Measurements from ENCODE around the gene FKRP.

The FKRP gene

GRCh38 chr19:46732172-46732938 is 13.5 kb upstream of the FKRP start:
- DNase-seq (ENCODE audit: low spot score), result no peak

DNA sequence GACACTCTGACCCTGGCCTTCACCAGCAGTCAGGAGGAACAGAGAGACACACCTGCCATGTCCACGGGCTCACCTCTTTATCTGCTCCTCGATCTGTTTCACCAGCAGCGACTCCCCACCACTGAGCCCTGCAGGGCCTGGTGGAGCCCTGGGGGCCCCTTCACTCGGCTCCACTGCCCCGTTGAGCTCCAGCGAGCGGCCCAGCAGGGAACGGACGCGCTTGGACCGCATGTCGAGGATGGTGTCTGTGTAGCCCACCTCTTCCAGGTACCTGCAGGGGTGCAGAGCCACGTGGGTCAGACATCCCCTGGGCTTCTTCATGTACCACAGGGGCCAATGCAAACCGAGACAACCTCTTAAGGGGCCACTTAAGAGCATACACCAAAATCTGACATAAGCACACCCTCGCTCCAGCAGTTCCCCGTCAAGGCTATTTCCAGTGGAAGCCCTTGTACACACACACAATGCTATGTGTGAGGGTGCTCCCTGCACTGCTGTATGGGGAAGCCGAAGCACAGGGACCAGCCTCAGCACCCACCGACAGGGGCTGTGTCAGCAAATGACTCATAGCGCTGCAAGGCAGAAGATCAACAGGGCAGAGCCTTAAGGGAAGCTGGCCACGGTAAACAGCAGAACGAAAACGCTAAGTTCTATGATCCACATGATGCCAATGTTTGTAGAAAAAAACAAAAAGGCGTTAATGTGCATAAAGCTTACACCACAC is 12.7 kb upstream of the FKRP start:
- DNase-seq (ENCODE audit: low spot score), result no peak

DNA sequence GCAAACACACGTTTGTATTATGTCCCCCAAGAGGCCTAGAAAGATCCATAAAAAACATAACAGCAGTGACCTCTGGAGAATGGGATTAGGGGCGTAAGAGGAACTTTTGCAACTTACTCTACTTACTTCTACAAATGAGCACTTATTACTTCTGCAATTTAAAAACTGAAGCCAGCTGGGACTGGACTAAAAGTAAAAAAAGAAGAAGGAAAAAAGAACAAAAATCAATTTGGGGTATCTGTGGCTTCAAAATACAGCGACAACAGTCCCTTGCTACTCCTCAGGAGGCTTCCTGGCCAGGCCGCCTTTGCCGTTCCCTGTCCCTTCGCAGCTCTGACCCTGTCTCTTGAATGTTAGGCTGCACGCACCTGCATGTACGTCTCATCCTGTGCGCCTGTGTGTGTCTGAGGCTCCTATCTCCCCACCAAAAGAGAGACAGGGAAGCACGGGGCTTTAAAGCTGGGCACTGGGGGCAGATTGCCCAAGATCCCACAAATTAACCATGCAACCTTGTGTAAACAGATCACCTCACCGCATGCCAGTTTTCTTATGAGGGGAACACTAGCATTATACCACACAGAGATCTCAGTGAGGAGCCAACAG is 12.1 kb upstream of the FKRP start:
- DNase-seq (ENCODE audit: low spot score), result no peak

DNA sequence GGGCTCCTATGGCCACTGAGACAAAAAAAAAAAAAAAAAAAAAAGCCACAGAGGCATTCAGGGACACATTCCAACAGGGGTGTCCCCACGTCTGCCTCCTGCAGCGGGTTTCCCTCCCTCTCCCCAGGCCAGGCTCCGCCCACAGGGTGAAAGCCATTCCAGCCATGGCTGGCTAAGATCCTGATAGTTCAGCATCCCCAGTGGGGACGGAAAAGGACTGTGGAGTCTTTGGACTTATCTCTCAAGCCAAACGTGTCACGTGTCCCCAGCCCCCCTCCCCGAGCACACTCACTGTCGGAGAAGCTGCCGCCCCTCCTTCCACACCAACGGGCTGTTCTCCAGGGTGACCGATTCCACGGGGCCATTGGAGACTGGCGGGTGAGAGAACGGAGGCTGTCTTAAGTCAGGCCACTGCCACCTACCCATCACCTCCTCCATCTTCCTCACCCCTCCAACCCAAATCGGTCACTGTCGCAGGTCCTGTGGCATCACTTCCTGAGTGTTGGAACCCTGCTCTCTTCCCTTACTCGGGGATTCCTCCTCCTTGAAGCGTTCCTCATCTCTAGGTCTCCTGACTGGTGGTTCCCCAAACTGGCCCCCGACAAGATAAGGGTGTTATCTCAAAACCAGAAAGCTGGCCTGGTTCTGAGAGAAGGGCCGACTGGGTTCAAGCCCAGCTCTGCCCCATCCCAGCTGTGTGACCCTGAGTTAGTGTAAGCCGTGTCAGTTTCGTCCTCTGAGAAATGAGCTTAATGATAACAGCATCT is 9.1 kb upstream of the FKRP start:
- DNase-seq (ENCODE audit: low spot score), result peak; percentile 72

DNA sequence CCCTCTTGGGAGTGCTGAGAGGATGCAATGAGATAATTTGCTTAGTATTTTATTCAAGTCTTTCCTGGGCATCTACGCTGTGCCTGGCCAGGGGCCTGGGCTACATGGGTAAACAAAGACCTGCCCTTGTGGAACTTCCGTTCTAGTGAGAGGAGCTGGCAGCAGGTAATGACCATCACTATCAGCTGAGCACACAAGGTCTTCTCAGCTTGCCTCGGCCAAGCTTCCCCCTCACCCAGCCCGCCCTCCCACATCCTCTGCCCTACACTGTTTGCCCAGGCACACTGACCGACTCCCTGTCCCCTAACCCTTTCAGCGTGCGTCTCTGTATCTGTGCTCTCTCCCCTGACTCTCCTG is 8.6 kb upstream of the FKRP start:
- no peak for DNase-seq (ENCODE audit: low spot score)

DNA sequence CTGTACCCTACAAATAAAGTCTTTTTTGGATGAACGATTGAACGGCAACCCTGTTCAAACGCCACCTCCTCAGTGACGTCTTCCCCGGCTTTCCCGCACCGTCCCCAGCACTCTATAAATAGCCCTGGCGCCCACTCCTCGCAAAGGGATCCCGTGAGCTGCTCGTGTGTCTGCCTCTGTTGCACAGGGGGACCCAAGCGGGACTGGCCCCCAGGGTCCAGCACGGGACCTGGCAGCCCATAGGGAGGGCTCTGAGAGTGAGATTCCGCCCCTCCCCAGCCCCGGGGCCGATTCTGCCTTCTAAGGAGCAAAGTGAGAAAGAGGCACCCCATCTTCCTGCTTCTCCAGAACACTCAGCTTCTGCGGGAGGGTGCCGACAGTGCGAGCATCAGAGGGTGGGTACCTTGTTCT is 8.1 kb upstream of the FKRP start:
- no peak for DNase-seq (ENCODE audit: low spot score)

DNA sequence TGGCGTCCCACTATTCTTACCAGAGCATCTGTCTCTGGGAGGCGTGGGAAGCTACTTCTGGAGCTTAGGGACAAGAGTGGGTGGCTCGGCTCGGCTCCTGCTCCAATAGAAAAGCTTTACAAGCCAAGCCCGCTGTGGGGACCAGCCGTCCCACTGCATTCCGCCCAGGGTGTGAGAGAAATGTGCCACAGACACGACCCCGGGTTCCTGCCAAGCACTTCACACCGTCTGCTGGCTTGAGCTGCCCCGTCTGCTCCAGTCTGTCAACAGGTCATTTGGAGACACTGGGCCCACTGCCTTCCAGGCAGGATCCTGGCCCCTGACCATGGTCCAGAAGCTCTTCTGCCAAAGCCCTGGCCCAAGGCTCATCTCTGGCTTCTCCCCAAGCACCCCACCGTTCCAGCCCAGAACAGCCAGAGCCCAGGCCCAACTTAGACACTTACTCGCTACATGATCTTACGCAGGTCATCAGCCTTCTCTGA is 6.5 kb upstream of the FKRP start:
- no peak for DNase-seq (ENCODE audit: low spot score)

GRCh38 chr19:46741447-46741846 is 4.4 kb upstream of the FKRP start:
- DNase-seq (ENCODE audit: low spot score), result no peak

- no peak for DNase-seq (ENCODE audit: low spot score)
Observed at GRCh38 chr19:46742926-46743480, 2.9 kb upstream of the FKRP start.

- DNase-seq (ENCODE audit: low spot score), result no peak
Observed at GRCh38 chr19:46744005-46744691, 1.7 kb upstream of the FKRP start.

DNA sequence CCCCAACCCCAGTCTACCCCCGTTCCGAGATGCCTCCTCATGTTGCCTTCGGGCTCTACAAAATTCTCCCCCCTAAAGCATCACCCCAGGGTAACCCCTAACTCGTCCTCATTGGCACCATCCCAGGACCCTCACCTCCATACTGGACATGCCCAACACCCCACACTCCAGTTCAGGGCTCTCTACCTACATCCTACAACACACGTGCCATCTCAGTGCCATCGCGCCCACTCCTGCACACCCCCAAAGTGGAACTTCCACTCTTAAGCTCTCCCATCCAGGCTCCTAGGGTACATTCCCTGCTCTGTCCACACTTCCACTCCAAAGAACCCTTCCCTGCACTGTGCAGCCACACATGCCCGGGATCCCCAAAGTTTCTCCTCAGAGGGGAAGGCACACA is 827 bp upstream of the FKRP start:
- DNase-seq (ENCODE audit: low spot score), result no peak

DNA sequence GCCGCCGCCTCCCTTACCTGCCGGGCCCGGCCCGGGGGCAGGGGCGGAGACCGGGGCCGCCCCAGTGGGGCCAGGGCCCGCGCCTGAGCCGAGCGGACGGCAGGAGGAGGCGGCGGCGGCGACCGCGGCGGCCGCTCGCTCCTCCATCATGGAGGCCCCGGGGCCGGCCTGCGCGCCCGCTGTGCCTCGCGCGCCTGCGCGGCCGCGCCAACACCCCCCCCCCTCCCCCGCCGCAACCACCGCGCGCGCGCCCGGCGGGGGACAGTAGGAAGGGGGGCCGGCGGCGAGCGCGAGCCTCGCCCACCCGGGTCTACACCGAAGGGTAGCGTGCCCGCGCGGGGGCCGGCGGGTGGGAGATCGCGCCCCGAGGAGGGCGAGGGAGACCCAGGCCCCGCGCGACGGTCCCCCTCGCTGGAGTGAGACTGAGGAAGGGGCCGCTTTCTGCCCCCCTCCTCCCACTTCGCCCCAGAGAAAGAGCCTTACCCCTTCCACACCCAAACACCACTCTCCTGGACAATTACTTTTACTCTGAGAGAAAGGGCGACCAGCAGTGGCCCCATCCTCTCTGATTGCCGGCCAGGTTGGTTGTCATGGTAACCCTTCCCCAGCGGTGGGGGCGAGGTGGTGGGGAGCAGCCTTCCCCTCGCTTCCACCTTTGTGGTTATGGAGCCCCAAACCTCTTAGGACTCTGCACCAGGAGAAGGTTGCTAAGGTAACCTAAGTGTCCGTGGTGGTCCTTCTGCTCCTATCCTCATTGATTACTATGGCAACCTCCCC is 612 bp downstream of the FKRP start, which contains the start of gene STRN4:
STRN4 (minus strand) TSS at position 170 of the 777 bp plus-strand sequence; CDS start at position 150, 20 bp downstream.
- DNase-seq (ENCODE audit: low spot score), result peak; percentile 73

- DNase-seq (ENCODE audit: low spot score), result peak; percentile 77
Observed at GRCh38 chr19:46748325-46749109, 2.7 kb downstream of the FKRP start.

- DNase-seq (ENCODE audit: low spot score), result peak; percentile 80
Observed at GRCh38 chr19:46753420-46754155, 7.7 kb downstream of the FKRP start.

DNA sequence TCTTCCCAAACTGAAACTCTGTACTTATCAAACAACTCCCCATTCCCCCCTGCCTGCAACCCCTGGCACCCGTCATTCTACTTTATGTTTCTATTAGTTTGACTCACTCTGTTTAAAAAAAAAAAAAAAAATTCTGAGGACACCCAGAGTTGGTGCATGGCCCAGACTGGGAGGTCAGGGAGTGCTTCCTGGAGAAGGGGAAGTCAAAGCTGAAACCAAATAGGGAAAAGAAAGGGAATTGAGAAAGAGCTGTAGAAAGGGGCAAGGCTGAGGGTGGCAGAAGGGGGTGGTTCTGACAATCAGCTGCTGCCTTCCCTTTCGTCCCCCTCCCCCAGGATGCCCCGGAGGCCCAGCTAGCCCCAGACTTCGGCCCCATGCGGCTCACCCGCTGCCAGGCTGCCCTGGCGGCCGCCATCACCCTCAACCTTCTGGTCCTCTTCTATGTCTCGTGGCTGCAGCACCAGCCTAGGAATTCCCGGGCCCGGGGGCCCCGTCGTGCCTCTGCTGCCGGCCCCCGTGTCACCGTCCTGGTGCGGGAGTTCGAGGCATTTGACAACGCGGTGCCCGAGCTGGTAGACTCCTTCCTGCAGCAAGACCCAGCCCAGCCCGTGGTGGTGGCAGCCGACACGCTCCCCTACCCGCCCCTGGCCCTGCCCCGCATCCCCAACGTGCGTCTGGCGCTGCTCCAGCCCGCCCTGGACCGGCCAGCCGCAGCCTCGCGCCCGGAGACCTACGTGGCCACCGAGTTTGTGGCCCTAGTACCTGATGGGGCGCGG is 9.4 kb downstream of the FKRP start:
- DNase-seq (ENCODE audit: low spot score), result no peak

- no peak for DNase-seq (ENCODE audit: low spot score)
Observed at GRCh38 chr19:46755853-46756543, 10.1 kb downstream of the FKRP start.

DNA sequence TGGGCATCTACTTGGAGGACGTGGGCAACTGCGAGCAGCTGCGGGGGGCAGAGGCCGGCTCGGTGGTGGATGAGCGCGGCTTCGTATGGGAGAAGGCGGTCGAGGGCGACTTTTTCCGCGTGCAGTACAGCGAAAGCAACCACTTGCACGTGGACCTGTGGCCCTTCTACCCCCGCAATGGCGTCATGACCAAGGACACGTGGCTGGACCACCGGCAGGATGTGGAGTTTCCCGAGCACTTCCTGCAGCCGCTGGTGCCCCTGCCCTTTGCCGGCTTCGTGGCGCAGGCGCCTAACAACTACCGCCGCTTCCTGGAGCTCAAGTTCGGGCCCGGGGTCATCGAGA is 10.7 kb downstream of the FKRP start:
- DNase-seq (ENCODE audit: low spot score), result no peak

- no peak for DNase-seq (ENCODE audit: low spot score)
Observed at GRCh38 chr19:46759206-46759605, 13.3 kb downstream of the FKRP start.
